ENCODE data around the gene CTSW.
"Not testable (repeated sequence)": the region's sequence is repeated elsewhere in the genome, so short reads cannot be mapped to it uniquely, and the experiment has no call there.

The CTSW gene

DNA sequence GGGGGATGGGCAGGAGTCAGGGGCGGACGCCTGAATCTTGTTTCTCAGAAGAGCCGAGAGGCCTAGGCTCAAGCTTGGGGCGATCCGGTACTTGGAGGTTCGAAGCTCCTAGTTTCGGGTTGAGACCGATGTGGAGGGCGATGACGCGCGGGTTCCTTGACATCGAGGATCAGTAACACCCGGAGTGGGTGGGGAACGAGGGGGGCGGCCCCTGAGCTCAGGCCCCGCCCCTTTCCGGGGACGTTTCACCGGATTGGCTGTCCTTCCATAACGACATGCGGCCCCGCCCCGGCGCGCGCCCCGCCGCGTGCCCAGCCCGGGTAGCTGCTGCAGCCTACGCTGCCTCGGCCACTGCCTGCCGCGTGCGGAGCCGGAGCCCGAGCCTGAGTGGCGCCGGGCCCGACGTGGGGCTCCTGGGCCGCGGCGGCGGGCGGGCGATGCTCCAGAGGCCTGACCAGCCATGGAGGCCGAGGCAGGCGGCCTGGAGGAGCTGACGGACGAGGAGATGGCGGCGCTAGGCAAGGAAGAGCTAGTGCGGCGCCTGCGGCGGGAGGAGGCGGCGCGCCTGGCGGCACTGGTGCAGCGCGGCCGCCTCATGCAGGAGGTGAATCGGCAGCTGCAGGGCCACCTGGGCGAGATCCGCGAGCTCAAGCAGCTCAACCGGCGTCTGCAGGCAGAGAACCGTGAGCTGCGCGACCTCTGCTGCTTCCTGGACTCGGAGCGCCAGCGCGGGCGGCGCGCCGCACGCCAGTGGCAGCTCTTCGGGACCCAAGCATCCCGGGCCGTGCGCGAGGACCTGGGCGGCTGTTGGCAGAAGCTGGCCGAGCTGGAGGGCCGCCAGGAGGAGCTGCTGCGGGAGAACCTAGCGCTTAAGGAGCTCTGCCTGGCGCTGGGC lies 10.9 kb downstream of the CTSW start, which contains the start of gene CCDC85B:
Gene CCDC85B (plus strand): TSS at position 350 of the 895 bp plus-strand sequence. CDS start 111 bp downstream, at position 461.
- H2BK15ac ChIP-seq (ENCODE audit: low read depth, poor library complexity, severe bottlenecking), result peak within 1 kb of the TSS; percentile 97
- peak within 1 kb of the TSS; percentile 97 for H3K4me2 ChIP-seq (ENCODE audit: low read length, poor library complexity, severe bottlenecking)
- H3K36me3 ChIP-seq (ENCODE audit: control insufficient read depth in 1 of 2, insufficient read depth in 2 of 2, low read depth in 1 of 2, low read length in 2 of 2), result peaks cover 46% of the 10 kb centered on the region in 2 experiments
- peak within 1 kb of the TSS; percentile 29 for H2AFZ ChIP-seq (ENCODE audit: low read depth, low read length)
- H2BK120ac ChIP-seq (ENCODE audit: low read depth, low read length), result peak within 1 kb of the TSS; percentile 91
- peaks cover 43% of the 10 kb centered on the region for H3K4me1 ChIP-seq (ENCODE audit: control insufficient read depth, insufficient read depth, low read depth, low read length)
- under 1% methylated on average over 90 of the region's 94 CpGs for WGBS
- H2BK5ac ChIP-seq (ENCODE audit: low read depth, low read length, poor library complexity, severe bottlenecking), result no peak within 1 kb of the TSS
- H4K8ac ChIP-seq (ENCODE audit: low read length), result peak within 1 kb of the TSS; percentile 87
- peak within 1 kb of the TSS; percentile 63 to 87 for H3K4me3 ChIP-seq (ENCODE audit: insufficient read depth in 1 of 2, low read depth in 1 of 2, low read length in 2 of 2)
- H3K79me1 ChIP-seq (replicated peaks; ENCODE audit: low read length, poor library complexity, severe bottlenecking), result peaks cover 7% of the 10 kb centered on the region
- H3K27me3 ChIP-seq (ENCODE audit: control insufficient read depth in 1 of 2, insufficient read depth in 1 of 2, low read length in 2 of 2), result no peaks in the 10 kb centered on the region
- peak within 1 kb of the TSS; percentile 22 to 84 for H3K23ac ChIP-seq (ENCODE audit: low read length in 2 of 2)
- peak within 1 kb of the TSS; percentile 93 for H4K91ac ChIP-seq (ENCODE audit: low read length)
- peak; percentile 97 for DNase-seq
- peak within 1 kb of the TSS; percentile 51 to 74 for H2BK12ac ChIP-seq (ENCODE audit: low read length in 2 of 2)
- H2AK5ac ChIP-seq (ENCODE audit: low read length, severe bottlenecking), result peak within 1 kb of the TSS; percentile 34
- peak within 1 kb of the TSS; percentile 94 for H3K9ac ChIP-seq (ENCODE audit: low read length)
- no peaks in the 10 kb centered on the region for H3K9me3 ChIP-seq (ENCODE audit: control insufficient read depth, low read length)
- H3K14ac ChIP-seq (ENCODE audit: low read length in 2 of 2), result peak within 1 kb of the TSS; percentile 5 to 98
- peak within 1 kb of the TSS; percentile 79 for H3K27ac ChIP-seq (ENCODE audit: low read length, poor library complexity, severe bottlenecking)
- peak within 1 kb of the TSS; percentile 94 to 96 for H3K18ac ChIP-seq (ENCODE audit: low read depth in 1 of 2, low read length in 2 of 2)
- peak within 1 kb of the TSS; percentile 39 to 97 for H3K4ac ChIP-seq (ENCODE audit: low read depth in 1 of 2, low read length in 2 of 2)

DNA sequence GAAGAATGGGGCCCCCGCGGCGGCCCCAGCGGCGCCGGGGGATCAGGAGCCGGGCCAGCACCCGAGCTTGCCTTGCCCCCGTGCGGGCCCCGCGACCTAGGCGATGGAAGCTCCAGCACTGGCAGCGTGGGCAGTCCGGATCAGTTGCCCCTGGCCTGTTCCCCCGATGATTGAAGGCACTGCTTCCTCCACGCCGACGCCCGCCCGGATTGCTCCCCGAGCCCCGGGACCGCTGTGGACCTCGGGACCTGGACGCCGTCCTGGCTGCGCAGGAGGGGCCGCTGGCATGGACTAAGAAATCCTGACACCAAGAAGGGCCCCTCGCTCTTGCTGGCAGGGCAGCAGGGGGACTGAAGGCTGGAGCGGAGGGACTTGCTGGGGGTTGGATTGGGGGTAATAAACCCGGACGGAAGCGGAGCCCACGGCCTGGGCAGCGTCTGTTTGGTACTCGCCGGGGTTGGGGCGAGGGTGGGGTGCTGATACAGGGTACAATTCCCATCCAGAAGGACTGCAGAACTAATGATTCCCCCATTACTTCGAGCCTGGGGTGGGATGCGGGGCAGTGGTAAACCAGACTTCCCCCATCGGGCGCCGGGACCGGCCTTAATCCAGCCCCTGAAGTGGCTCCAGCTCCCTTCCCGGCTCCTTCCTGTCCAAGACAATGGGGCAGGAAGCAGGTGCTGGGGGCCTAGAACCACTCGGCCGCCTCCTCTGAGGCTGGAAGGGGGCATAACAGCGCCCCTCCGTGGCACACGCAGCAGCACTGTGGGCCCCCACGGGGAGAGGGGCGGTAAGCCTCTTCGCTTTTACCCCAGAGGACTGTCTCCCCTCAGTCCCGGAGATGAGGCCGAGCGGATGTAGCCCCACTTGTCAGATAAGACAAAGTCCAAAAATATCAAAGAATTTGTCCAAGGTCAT lies 11.8 kb downstream of the CTSW start:
- peak overlapping the region; percentile 93 for H4K91ac ChIP-seq (ENCODE audit: low read length)

DNA sequence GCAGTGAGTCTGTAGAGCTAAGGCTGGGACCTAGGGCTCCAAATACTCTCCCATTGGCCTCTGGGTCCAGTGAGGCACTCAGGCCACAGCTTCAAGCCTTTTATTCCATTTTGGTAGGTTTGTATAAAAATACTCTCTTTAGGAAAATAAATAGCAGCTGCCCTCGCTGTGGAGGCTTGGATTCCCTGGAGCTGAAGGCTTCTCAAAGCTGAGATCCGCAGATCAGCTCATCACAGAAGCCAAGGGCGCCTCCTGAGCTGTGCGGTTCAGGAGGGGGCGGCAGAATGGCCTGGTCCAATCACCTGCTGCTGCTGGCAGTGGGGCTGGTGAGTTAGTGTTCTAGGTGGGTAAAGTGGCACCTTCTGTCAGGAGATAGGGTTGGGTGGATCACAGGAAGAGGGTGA lies 12.5 kb downstream of the CTSW start:
- not testable (repeated sequence) for H3K79me1 ChIP-seq (replicated peaks; ENCODE audit: low read length, poor library complexity, severe bottlenecking); H3K4ac ChIP-seq (ENCODE audit: low read depth in 1 of 2, low read length in 2 of 2); H2BK120ac ChIP-seq (ENCODE audit: low read depth, low read length); H2BK15ac ChIP-seq (ENCODE audit: low read depth, poor library complexity, severe bottlenecking); DNase-seq; H2BK12ac ChIP-seq (ENCODE audit: low read length in 2 of 2); H3K27me3 ChIP-seq (ENCODE audit: control insufficient read depth in 1 of 2, insufficient read depth in 1 of 2, low read length in 2 of 2); H2AK5ac ChIP-seq (ENCODE audit: low read length, severe bottlenecking); H3K14ac ChIP-seq (ENCODE audit: low read length in 2 of 2); H3K9me3 ChIP-seq (ENCODE audit: control insufficient read depth, low read length); H2AFZ ChIP-seq (ENCODE audit: low read depth, low read length); H3K23ac ChIP-seq (ENCODE audit: low read length in 2 of 2); H4K91ac ChIP-seq (ENCODE audit: low read length); H4K8ac ChIP-seq (ENCODE audit: low read length); H2BK5ac ChIP-seq (ENCODE audit: low read depth, low read length, poor library complexity, severe bottlenecking); H3K18ac ChIP-seq (ENCODE audit: low read depth in 1 of 2, low read length in 2 of 2)
- Histone ChIP-seq H3K4me2 (ENCODE audit: low read length, poor library complexity, severe bottlenecking) (peak overlapping the region; percentile 97), H3K4me1 (ENCODE audit: control insufficient read depth, insufficient read depth, low read depth, low read length) (peaks cover 49% of the 10 kb centered on the region), H3K4me3 (ENCODE audit: insufficient read depth in 1 of 2, low read depth in 1 of 2, low read length in 2 of 2) (peak overlapping the region; percentile 63 to 84), H3K36me3 (ENCODE audit: control insufficient read depth in 1 of 2, insufficient read depth in 2 of 2, low read depth in 1 of 2, low read length in 2 of 2) (peaks cover 46% of the 10 kb centered on the region in 2 experiments), H3K9ac (ENCODE audit: low read length) (peak overlapping the region; percentile 94), H3K27ac (ENCODE audit: low read length, poor library complexity, severe bottlenecking) (peak overlapping the region; percentile 73)
- WGBS, result 67% methylated on average over 5 of the region's 5 CpGs

More for the DNA sequence above, 11.8 kb downstream of the CTSW start:
- Histone ChIP-seq H2AFZ (ENCODE audit: low read depth, low read length) (no peak overlapping the region), H2BK12ac (ENCODE audit: low read length in 2 of 2) (peak overlapping the region in 1 of 2 experiments; percentile 74), H3K79me1 (replicated peaks; ENCODE audit: low read length, poor library complexity, severe bottlenecking) (peaks cover 5% of the 10 kb centered on the region), H3K14ac (ENCODE audit: low read length in 2 of 2) (peak overlapping the region; percentile 5 to 68), H3K4me1 (ENCODE audit: control insufficient read depth, insufficient read depth, low read depth, low read length) (peaks cover 47% of the 10 kb centered on the region), H3K27me3 (ENCODE audit: control insufficient read depth in 1 of 2, insufficient read depth in 1 of 2, low read length in 2 of 2) (no peaks in the 10 kb centered on the region), H3K4ac (ENCODE audit: low read depth in 1 of 2, low read length in 2 of 2) (peak overlapping the region; percentile 82 to 97), H3K36me3 (ENCODE audit: control insufficient read depth in 1 of 2, insufficient read depth in 2 of 2, low read depth in 1 of 2, low read length in 2 of 2) (peaks cover 46% of the 10 kb centered on the region in 2 experiments), H3K9me3 (ENCODE audit: control insufficient read depth, low read length) (no peaks in the 10 kb centered on the region), H3K9ac (ENCODE audit: low read length) (peak overlapping the region; percentile 94), H4K8ac (ENCODE audit: low read length) (peak overlapping the region; percentile 29), H3K4me2 (ENCODE audit: low read length, poor library complexity, severe bottlenecking) (peak overlapping the region; percentile 97), H2BK120ac (ENCODE audit: low read depth, low read length) (peak overlapping the region; percentile 91), H3K27ac (ENCODE audit: low read length, poor library complexity, severe bottlenecking) (peak overlapping the region; percentile 73), H2BK5ac (ENCODE audit: low read depth, low read length, poor library complexity, severe bottlenecking) (no peak overlapping the region), H3K4me3 (ENCODE audit: insufficient read depth in 1 of 2, low read depth in 1 of 2, low read length in 2 of 2) (peak overlapping the region; percentile 63 to 84), H2BK15ac (ENCODE audit: low read depth, poor library complexity, severe bottlenecking) (peak overlapping the region; percentile 80), H3K23ac (ENCODE audit: low read length in 2 of 2) (peak overlapping the region in 1 of 2 experiments; percentile 84), H2AK5ac (ENCODE audit: low read length, severe bottlenecking) (peak overlapping the region; percentile 9), H3K18ac (ENCODE audit: low read depth in 1 of 2, low read length in 2 of 2) (peak overlapping the region; percentile 94 to 96)
- 2% methylated on average over 49 of the region's 57 CpGs for WGBS
- no peak for DNase-seq
